ENCODE data around the gene SAMD1.

SAMD1 gene

DNA sequence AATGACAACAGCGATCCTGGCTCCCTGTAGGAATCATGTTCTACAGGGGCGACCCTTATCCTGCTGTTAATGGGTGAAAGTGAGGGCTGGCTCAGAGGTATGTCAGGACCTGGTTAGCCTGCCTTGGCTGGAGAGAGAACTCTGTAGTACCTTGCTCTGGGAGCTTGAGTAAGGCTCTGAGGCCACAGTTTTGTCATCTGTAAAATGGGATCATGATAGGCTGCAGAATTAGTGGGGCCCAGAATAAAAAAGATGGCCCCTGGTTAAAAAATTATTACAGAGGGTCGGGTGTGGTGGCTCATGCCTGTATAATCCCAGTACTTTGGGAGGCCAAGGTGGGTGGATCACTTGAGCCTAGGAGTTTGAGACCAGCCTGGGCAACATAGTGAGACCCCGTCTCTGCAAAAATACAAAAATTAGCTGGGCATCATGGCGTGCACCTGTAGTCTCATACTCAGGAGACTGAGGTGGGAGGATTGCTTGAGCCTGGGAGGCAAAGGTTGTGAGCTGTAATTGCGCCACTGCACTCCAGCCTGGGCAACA lies 10.5 kb upstream of the SAMD1 start:
- TF ChIP-seq, protein P1, sequence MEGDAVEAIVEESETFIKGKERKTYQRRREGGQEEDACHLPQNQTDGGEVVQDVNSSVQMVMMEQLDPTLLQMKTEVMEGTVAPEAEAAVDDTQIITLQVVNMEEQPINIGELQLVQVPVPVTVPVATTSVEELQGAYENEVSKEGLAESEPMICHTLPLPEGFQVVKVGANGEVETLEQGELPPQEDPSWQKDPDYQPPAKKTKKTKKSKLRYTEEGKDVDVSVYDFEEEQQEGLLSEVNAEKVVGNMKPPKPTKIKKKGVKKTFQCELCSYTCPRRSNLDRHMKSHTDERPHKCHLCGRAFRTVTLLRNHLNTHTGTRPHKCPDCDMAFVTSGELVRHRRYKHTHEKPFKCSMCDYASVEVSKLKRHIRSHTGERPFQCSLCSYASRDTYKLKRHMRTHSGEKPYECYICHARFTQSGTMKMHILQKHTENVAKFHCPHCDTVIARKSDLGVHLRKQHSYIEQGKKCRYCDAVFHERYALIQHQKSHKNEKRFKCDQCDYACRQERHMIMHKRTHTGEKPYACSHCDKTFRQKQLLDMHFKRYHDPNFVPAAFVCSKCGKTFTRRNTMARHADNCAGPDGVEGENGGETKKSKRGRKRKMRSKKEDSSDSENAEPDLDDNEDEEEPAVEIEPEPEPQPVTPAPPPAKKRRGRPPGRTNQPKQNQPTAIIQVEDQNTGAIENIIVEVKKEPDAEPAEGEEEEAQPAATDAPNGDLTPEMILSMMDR (IDR thresholded peaks at IDR 0.05; ENCODE audit: insufficient read depth, low read depth, low read length, missing control alignments): no peak
- no peak for DNase-seq (ENCODE audit: low read depth)
- H3K4me3 ChIP-seq (ENCODE audit: low read length): no peak overlapping the region

DNA sequence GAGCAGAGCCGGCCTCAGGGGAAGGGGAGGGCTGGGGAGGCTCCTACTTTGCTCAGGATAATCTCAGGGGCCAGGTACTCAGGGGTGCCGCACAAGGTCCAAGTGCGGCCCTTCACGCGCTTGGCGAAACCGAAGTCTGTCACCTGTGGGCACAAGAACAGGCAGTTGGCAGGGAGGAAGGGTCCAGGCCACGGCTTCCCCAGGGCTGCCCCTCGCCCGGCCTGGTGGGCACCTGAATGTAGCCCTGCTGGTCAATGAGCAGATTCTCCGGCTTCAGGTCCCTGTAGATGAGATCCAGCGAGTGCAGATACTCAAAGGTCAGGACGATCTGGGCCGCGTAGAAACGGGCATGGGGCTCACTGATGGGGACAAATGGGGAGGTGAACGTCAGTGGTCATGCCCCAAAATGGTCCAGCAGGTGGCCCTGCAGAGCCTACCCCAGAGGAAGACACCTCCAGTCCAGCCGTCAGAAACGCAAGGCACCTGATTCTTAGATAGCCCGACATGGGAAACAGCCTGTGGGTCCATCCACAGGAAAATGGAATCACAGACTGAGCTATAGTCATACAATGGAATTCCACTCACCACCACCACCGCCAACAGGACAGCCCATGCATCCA lies 7.1 kb upstream of the SAMD1 start:
- no peak for DNase-seq (ENCODE audit: low read depth)
- TF ChIP-seq, protein P1 (IDR thresholded peaks at IDR 0.05; ENCODE audit: insufficient read depth, low read depth, low read length, missing control alignments): no peak

DNA sequence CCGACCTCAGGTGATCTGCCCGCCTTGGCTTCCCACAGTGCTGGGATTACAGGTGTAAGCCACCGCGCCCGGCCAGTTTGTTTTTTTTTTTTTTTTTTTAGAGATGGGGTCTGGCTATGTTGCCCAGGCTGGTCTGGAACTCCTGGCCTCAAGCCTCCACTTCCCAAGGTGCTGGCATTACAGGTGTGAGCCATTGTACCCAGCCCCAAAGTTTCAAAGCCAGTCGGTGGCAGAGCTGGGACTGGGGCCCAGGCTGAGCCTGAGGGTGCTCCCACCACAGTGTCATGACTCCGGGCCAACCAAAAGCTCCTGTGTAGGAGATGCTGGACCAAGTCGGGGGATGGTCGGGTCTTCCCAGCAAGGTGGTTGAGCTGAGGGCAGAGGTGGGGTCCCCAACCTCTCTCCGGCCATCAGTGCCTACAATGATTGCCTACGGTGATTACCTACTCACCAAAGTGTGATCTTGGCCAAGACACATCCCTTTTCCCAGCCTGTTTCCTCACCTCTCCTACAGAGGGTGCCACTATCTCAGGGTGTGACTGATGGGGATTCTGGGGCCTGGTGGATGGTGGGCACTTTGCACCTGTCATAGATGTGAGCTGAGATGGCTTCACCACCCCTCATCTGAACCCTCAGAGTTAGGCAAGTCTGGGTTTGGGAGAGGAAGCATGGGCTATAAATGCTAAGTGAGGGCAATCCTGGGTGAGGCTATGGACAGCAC lies 5.9 kb upstream of the SAMD1 start:
- TF ChIP-seq, protein P1 (IDR thresholded peaks at IDR 0.05; ENCODE audit: insufficient read depth, low read depth, low read length, missing control alignments): peak; percentile 10
- no peak for DNase-seq (ENCODE audit: low read depth)
- no peak overlapping the region for H3K4me3 ChIP-seq (ENCODE audit: low read length)

More for the DNA sequence above, 7.1 kb upstream of the SAMD1 start:
- no peak overlapping the region for H3K4me3 ChIP-seq (ENCODE audit: low read length)

DNA sequence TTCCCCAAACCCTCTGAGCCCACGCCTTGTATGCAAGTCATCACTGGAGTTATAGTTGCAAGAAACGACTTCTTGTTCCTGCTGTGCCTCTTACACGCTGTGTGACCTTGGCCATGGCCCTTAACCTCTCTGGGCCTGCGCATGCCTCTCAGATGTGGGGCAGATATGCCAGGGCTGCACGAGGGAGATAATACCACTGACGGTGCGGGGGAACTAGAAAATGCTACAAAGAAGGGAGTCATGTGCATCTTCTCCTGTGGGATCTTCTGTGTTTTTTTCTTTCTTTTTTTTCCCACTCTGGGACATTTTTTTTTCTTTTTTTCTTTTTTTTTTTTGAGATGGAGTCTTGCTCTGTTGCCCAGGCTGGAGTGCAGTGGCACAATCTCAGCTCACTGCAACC lies 4.3 kb upstream of the SAMD1 start:
- no peak overlapping the region for H3K4me3 ChIP-seq (ENCODE audit: low read length)
- TF ChIP-seq, protein P1 (IDR thresholded peaks at IDR 0.05; ENCODE audit: insufficient read depth, low read depth, low read length, missing control alignments): no peak
- no peak for DNase-seq (ENCODE audit: low read depth)

DNA sequence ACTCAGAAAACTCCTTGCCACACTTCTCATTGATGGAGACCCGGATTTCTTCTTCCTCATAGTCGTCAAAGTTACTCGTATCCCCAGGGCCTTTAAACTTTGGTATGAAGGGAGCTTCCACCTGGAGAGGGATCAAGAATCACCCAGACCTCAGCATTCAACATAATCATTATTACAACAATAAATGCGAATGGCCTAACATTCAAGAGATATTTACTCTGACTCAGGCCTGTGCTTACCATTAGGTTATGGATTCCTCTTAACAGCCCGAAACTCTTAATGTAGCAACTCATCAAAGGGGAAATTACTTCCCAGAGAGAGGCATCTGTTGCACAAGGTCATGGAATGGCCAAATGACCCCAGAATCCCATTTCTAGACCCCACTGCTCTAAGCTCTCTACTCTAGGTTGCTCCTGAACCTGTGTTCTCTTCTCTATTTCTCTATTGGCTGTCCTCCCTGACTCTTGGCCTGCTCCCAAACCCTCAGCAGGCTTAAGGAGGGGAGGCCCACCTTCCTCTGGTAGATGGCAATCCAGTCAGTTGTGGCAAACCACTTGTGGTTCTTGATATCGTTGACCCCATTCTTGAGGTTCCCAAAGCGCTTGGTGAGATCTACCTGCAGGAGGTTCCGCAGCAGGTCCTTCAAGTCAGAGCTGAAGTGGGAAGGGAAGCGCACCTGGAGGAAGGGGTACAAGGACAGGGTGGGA lies 2.7 kb upstream of the SAMD1 start:
- DNase-seq (ENCODE audit: low read depth): no peak
- TF ChIP-seq, protein P1 (IDR thresholded peaks at IDR 0.05; ENCODE audit: insufficient read depth, low read depth, low read length, missing control alignments): no peak
- no peak overlapping the region for H3K4me3 ChIP-seq (ENCODE audit: low read length)

DNA sequence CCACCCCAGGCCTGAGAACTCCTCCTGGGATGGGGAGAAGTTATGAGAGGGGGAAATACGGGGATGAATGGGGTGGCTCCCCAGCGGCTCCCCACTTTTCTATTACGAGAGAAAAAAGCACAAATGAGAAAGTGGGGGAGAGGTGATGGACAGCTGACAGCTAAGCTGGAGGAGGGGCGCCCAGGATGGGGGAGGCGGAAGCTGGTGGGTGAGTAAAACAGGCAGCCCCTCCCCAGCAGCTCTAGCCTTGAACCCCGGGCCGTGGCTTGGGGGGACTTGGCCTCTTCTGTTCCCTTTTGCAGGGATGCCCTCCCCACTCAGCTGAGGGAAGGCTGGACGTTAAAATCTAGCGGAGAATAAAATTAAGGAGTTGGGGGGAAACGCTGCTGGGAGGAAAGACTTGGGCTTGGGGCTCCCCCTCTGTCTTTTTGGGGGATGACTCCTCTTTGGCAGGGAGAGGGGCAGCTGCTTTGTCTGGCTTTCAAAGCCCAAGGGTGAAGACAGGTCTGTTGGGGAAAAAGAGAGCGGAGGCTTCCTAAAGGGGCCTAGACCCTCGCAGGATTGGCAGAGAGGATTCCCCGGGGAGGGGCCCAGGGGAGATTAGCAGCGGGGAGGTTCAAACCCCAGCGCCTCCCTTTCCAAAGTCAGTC lies 1.4 kb upstream of the SAMD1 start:
- TF ChIP-seq, protein P1 (IDR thresholded peaks at IDR 0.05; ENCODE audit: insufficient read depth, low read depth, low read length, missing control alignments): no peak
- no peak for DNase-seq (ENCODE audit: low read depth)
- peak overlapping the region; percentile 78 for H3K4me3 ChIP-seq (ENCODE audit: low read length)

Data from epithelial cell of esophagus (primary cell).